HepG2 (cell line): Measurements from ENCODE around the gene PUS7. TPM values are rescaled to one million over a fixed set of nuclear protein-coding genes. Genes with fewer than 3 reads are reported as not detected.

ENCODE experiments used
- ATAD3A ChIP-seq: sonication (generic); formaldehyde crosslinking; IDR thresholded peaks from 2 replicates; pipeline ENCODE4 v1.4.0; 2020; ENCODE audit warnings: missing genetic modification reagents
- ATF7 ChIP-seq, 2 experiments: fragments of 450-650 bp in 1 of 2; sonication (generic) in 1 of 2; formaldehyde crosslinking in 1 of 2; IDR thresholded peaks; 2 replicates each; pipeline versions ENCODE4 v1.4.0 to v1.6.1; 2016 to 2020; ENCODE audit warnings: antibody characterized with exemption in 1 of 2, mild to moderate bottlenecking in 1 of 2, missing genetic modification reagents in 1 of 2
- BHLHE40 ChIP-seq: IDR thresholded peaks from 2 replicates; pipeline ENCODE4 v1.6.1; 2011; ENCODE audit warnings: low read length, improper control_type of control experiment
- FOXK2 ChIP-seq: fragments of 450-650 bp; IDR thresholded peaks from 2 replicates; pipeline ENCODE4 v1.6.1; 2016
- HOXA7 ChIP-seq: sonication (generic); formaldehyde crosslinking; IDR thresholded peaks from 2 replicates; pipeline ENCODE4 v1.8.1; 2022; ENCODE audit warnings: mild to moderate bottlenecking, missing genetic modification reagents, moderate library complexity
- MED8 ChIP-seq: sonication (generic); formaldehyde crosslinking; IDR thresholded peaks from 2 replicates; pipeline ENCODE4 v1.8.1; 2023; ENCODE audit warnings: mild to moderate bottlenecking, missing genetic modification reagents; ENCODE audit not compliant: insufficient replicate concordance
- MTA3 ChIP-seq: sonication (generic); formaldehyde crosslinking; IDR thresholded peaks from 2 replicates; pipeline ENCODE4 v1.4.0; 2020; ENCODE audit warnings: missing genetic modification reagents
- MXD1 ChIP-seq: sonication (generic); formaldehyde crosslinking; IDR thresholded peaks from 2 replicates; pipeline ENCODE4 v1.4.0; 2020; ENCODE audit warnings: mild to moderate bottlenecking, missing genetic modification reagents
- NFIC ChIP-seq: IDR thresholded peaks from 2 replicates; pipeline ENCODE4 v1.6.1; 2012; ENCODE audit warnings: mild to moderate bottlenecking, low read length, inconsistent platforms
- RBM39 ChIP-seq: fragments of 200-400 bp; formaldehyde crosslinking; IDR thresholded peaks from one replicate; pipeline ENCODE4 v1.6.1; 2018; ENCODE audit warnings: antibody characterized with exemption, mild to moderate bottlenecking, low read depth, low read length; ENCODE audit not compliant: poor library complexity, severe bottlenecking
- SPEN ChIP-seq: sonication (generic); formaldehyde crosslinking; IDR thresholded peaks from 2 replicates; pipeline ENCODE4 v1.5.1; 2020; ENCODE audit warnings: low read depth, mild to moderate bottlenecking, missing genetic modification reagents
- SUZ12 ChIP-seq: fragments of 150-350 bp; IDR thresholded peaks from 2 replicates; pipeline ENCODE4 v1.6.1; 2014; ENCODE audit warnings: low read depth, low read length
- TCF7L2 ChIP-seq: IDR thresholded peaks from 2 replicates; pipeline ENCODE4 v1.6.1; 2011; ENCODE audit warnings: mild to moderate bottlenecking, low read depth, low read length, moderate library complexity
- TEAD3 ChIP-seq: optimal IDR thresholded peaks from 2 replicates; pipeline ENCODE3; 2016; ENCODE audit warnings: borderline replicate concordance
- TGIF2 ChIP-seq: IDR thresholded peaks from 2 replicates; pipeline ENCODE4 v1.6.1; 2016; ENCODE audit warnings: control low read depth, missing compliant biosample characterization
- TOE1 ChIP-seq: sonication (generic); formaldehyde crosslinking; IDR thresholded peaks from 2 replicates; pipeline ENCODE4 v1.4.0; 2020; ENCODE audit warnings: mild to moderate bottlenecking, missing genetic modification reagents
- TP53 ChIP-seq: sonication (generic); formaldehyde crosslinking; conservative IDR thresholded peaks from 2 replicates; pipeline ENCODE4 v1.4.0; 2020; ENCODE audit warnings: missing genetic modification reagents
- ZC3H4 ChIP-seq: sonication (generic); formaldehyde crosslinking; IDR thresholded peaks from 2 replicates; pipeline ENCODE4 v1.4.0; 2020; ENCODE audit warnings: missing genetic modification reagents, borderline replicate concordance
- ZNF331 ChIP-seq: sonication (generic); formaldehyde crosslinking; IDR thresholded peaks from 2 replicates; pipeline ENCODE4 v1.4.0; 2020; ENCODE audit warnings: missing genetic modification reagents
- ZNF547 ChIP-seq: sonication (generic); formaldehyde crosslinking; IDR thresholded peaks from 2 replicates; pipeline ENCODE4 v1.5.1; 2020; ENCODE audit warnings: mild to moderate bottlenecking, missing genetic modification reagents
- ZNF772 ChIP-seq: sonication (generic); formaldehyde crosslinking; IDR thresholded peaks from 2 replicates; pipeline ENCODE4 v1.5.0; 2020; ENCODE audit warnings: mild to moderate bottlenecking, missing genetic modification reagents
- ZNF782 ChIP-seq: sonication (generic); formaldehyde crosslinking; IDR thresholded peaks from 2 replicates; pipeline ENCODE4 v1.4.0; 2020; ENCODE audit warnings: missing genetic modification reagents, mild to moderate bottlenecking, borderline replicate concordance
- polyA plus RNA-seq, 8 experiments: library from polyadenylated mRNA; depleted of rRNA in 3 of 8; stranded (reverse) in 7 of 8; unstranded in 1 of 8; fragments of >200 nt; fragmentation: Illumina TruSeq in 4 of 8; extraction: Trizol in 4 of 8; gene quantifications; 2 replicates each; pipeline versions ENCODE4 v1.2.1 to v1.2.3, GENCODE V29; 2011 to 2016; ENCODE audit warnings: low read depth in 4 of 8, missing spikeins in 1 of 8, mixed read lengths in 1 of 8; ENCODE audit not compliant: insufficient read depth in 1 of 8
- total RNA-seq, 5 experiments: library from RNA; depleted of rRNA; stranded (reverse); fragments of >200 nt; fragmentation: Illumina TruSeq; extraction: Trizol; gene quantifications; 2 replicates each; pipeline ENCODE4 v1.2.3, GENCODE V29; 2016; ENCODE audit warnings: low read depth in 1 of 5
- TF ChIP-seq, protein P1 (sequence below): sonication (generic); formaldehyde crosslinking; IDR thresholded peaks from 2 replicates; pipeline ENCODE4 v1.9.0; 2022; ENCODE audit warnings: low read depth, missing genetic modification reagents
- TF ChIP-seq, protein P2 (sequence below): sonication (generic); formaldehyde crosslinking; IDR thresholded peaks from 2 replicates; pipeline ENCODE4 v1.4.0; 2020; ENCODE audit warnings: missing genetic modification reagents, low read depth, mild to moderate bottlenecking, borderline replicate concordance
- TF ChIP-seq, protein P3 (sequence below): sonication (generic); formaldehyde crosslinking; IDR thresholded peaks from 2 replicates; pipeline ENCODE4 v1.4.0; 2020; ENCODE audit warnings: missing genetic modification reagents

PUS7 gene
- total and polyA plus RNA-seq, 2 of the 13 experiments (the other 11 are each of a cell fraction or from before 2014, with no cell fraction given), result 14.4 to 41.2 TPM

GRCh38 chr7:105521027-105521716 lies 899 bp downstream of the PUS7 start (continued):
- no peak for TF ChIP-seq MED8
- no peak for TF ChIP-seq TOE1 (CRISPR knock-in tag)
- no peak for TF ChIP-seq SPEN (CRISPR knock-in tag)
- TF ChIP-seq, protein P1, sequence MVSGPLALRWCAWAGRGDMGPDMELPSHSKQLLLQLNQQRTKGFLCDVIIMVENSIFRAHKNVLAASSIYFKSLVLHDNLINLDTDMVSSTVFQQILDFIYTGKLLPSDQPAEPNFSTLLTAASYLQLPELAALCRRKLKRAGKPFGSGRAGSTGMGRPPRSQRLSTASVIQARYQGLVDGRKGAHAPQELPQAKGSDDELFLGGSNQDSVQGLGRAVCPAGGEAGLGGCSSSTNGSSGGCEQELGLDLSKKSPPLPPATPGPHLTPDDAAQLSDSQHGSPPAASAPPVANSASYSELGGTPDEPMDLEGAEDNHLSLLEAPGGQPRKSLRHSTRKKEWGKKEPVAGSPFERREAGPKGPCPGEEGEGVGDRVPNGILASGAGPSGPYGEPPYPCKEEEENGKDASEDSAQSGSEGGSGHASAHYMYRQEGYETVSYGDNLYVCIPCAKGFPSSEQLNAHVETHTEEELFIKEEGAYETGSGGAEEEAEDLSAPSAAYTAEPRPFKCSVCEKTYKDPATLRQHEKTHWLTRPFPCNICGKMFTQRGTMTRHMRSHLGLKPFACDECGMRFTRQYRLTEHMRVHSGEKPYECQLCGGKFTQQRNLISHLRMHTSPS (CRISPR knock-in tag), result 0 out of 2 replicates have a peak, but pooled peaks have one; percentile 14
- TF ChIP-seq, protein P2, sequence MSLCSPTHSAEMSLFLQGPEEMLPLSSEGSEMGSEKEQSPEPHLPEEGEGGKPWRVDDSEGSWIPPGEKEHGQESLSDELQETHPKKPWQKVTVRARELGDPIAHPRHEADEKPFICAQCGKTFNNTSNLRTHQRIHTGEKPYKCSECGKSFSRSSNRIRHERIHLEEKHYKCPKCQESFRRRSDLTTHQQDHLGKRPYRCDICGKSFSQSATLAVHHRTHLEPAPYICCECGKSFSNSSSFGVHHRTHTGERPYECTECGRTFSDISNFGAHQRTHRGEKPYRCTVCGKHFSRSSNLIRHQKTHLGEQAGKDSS (CRISPR knock-in tag), result peak; percentile 72
- no peak for TF ChIP-seq ATAD3A (CRISPR knock-in tag)
- no peak for TF ChIP-seq ZNF547 (CRISPR knock-in tag)
- no peak for TF ChIP-seq MTA3 (CRISPR knock-in tag)
- TF ChIP-seq ATF7 (IDR thresholded peaks at IDR 0.05), result no peak
- 0 out of 2 replicates have a peak, but pooled peaks have one; percentile 32 for TF ChIP-seq ATF7 (CRISPR knock-in tag; IDR thresholded peaks at IDR 0.05)
- no peak for TF ChIP-seq FOXK2
- TF ChIP-seq HOXA7 (CRISPR knock-in tag), result no peak
- TF ChIP-seq RBM39, result peak; percentile 29
- TF ChIP-seq ZNF331 (CRISPR knock-in tag), result 0 out of 2 replicates have a peak, but pooled peaks have one; percentile 12
- peak; percentile 45; the same call in 1 of the 2 replicates for TF ChIP-seq ZC3H4 (CRISPR knock-in tag)
- TF ChIP-seq TP53 (CRISPR knock-in tag), result 0 out of 2 replicates have a peak, but pooled peaks have one; percentile 49
- TF ChIP-seq ZNF772, result peak; percentile 66
- TF ChIP-seq TCF7L2, result no peak
- no peak; the same call in 1 of the 2 replicates for TF ChIP-seq TGIF2 (CRISPR knock-in tag)
- peak; percentile 16 for TF ChIP-seq TEAD3 (CRISPR knock-in tag)
- TF ChIP-seq, protein P3, sequence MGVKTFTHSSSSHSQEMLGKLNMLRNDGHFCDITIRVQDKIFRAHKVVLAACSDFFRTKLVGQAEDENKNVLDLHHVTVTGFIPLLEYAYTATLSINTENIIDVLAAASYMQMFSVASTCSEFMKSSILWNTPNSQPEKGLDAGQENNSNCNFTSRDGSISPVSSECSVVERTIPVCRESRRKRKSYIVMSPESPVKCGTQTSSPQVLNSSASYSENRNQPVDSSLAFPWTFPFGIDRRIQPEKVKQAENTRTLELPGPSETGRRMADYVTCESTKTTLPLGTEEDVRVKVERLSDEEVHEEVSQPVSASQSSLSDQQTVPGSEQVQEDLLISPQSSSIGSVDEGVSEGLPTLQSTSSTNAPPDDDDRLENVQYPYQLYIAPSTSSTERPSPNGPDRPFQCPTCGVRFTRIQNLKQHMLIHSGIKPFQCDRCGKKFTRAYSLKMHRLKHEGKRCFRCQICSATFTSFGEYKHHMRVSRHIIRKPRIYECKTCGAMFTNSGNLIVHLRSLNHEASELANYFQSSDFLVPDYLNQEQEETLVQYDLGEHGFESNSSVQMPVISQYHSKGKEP (CRISPR knock-in tag), result no peak
- no peak for TF ChIP-seq SUZ12
- TF ChIP-seq ZNF782, result no peak
- 0 out of 2 replicates have a peak, but pooled peaks have one; percentile 42 for TF ChIP-seq MXD1 (CRISPR knock-in tag)
- TF ChIP-seq NFIC, result no peak
- TF ChIP-seq BHLHE40, result no peak
